Measurements from ENCODE around the gene ZNF479.
"Not testable (repeated sequence)": the region's sequence is repeated elsewhere in the genome, so short reads cannot be mapped to it uniquely, and the experiment has no call there.

GRCh38 chr7:57120123-57120784, 12.0 kb downstream of the ZNF479 start:
- not testable (repeated sequence) for TF ChIP-seq POLR2A, CTCF (IDR thresholded peaks at IDR 0.05)

Data from Peyer's patch (tissue), 4 donors.